Immature natural killer cell (primary cell): Measurements from ENCODE around the gene PFKL. TPM values are rescaled to one million over a fixed set of nuclear protein-coding genes. Genes with fewer than 3 reads are reported as not detected.
"Not testable (repeated sequence)": the region's sequence is repeated elsewhere in the genome, so short reads cannot be mapped to it uniquely, and the experiment has no call there.

Experiments
- DNase-seq, 3 donors: peaks; one replicate each; pipeline ENCODE4 v3.0.0; 2022; ENCODE audit warnings: mixed read lengths in 1 of 3
- H3K27ac Mint-ChIP-seq, 6 donors: one replicate each; pipeline ENCODE4 v1.8.0; 2020; ENCODE audit warnings: mixed read lengths in 6 of 6, mild to moderate bottlenecking in 5 of 6, inconsistent platforms in 4 of 6, moderate library complexity in 3 of 6
- H3K27me3 Mint-ChIP-seq, 3 donors: one replicate each; pipeline ENCODE4 v1.8.0; 2020 to 2021; ENCODE audit warnings: low read depth in 3 of 3, mild to moderate bottlenecking in 3 of 3, mixed read lengths in 3 of 3, moderate library complexity in 3 of 3, inconsistent platforms in 1 of 3
- H3K36me3 Mint-ChIP-seq, 3 donors: one replicate each; pipeline ENCODE4 v1.8.0; 2020; ENCODE audit warnings: mixed read lengths in 3 of 3, inconsistent platforms in 2 of 3, mild to moderate bottlenecking in 2 of 3
- H3K4me1 Mint-ChIP-seq, 2 donors: one replicate each; pipeline ENCODE4 v1.8.0; 2020; ENCODE audit warnings: inconsistent platforms in 2 of 2, mild to moderate bottlenecking in 2 of 2, mixed read lengths in 2 of 2, moderate library complexity in 1 of 2
- H3K4me3 Mint-ChIP-seq, 5 donors: one replicate each; pipeline ENCODE4 v1.8.0; 2020; ENCODE audit warnings: mild to moderate bottlenecking in 5 of 5, mixed read lengths in 5 of 5, inconsistent platforms in 3 of 5, moderate library complexity in 3 of 5
- H3K9me3 Mint-ChIP-seq, 6 donors: one replicate each; pipeline ENCODE4 v1.8.0; 2020; ENCODE audit warnings: mild to moderate bottlenecking in 6 of 6, mixed read lengths in 6 of 6, inconsistent platforms in 4 of 6, moderate library complexity in 3 of 6
- polyA plus RNA-seq, 3 donors: library from polyadenylated mRNA; unstranded; fragments of 300-500 nt; fragmentation: Illumina TruSeq; gene quantifications; one replicate each; pipeline ENCODE4 v1.2.3, GENCODE V29; 2021

Gene PFKL
- polyA plus RNA-seq, 3 donors from 2014 or later = 57.9 to 88.8 (median 84.6) TPM

DNA sequence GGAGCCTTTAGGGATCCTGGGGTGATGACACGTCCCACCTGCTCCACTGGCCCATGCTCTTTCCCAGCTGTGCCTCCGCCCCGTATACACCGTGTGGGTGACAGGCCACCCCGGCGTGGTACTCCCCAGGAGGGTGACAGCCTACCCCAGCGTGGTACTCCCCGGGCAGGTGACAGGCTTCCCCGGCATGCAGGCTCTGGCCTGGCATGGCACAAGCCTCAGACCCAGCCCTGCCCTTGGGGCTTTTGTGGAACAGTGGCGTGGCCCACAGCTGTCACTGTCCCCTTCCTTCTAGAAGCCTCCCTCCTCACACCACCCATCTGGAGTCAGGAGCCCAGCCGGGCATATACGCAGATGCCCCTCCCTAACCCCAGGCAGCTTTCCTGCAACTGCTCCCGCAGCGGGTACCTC, 4.7 kb upstream of the PFKL start:
- H3K27me3 Mint-ChIP-seq = peaks cover 0 to 11% (median 6%) of the 10 kb centered on the region in 3 donors
- no peak overlapping the region for H3K4me3 Mint-ChIP-seq
- no peak overlapping the region for H3K27ac Mint-ChIP-seq
- DNase-seq = no peak
- H3K9me3 Mint-ChIP-seq = peaks cover 0 to 1% (median 0%) of the 10 kb centered on the region in 6 donors
- H3K36me3 Mint-ChIP-seq = no peaks in the 10 kb centered on the region
- peaks cover 17 to 20% of the 10 kb centered on the region in 2 donors for H3K4me1 Mint-ChIP-seq

DNA sequence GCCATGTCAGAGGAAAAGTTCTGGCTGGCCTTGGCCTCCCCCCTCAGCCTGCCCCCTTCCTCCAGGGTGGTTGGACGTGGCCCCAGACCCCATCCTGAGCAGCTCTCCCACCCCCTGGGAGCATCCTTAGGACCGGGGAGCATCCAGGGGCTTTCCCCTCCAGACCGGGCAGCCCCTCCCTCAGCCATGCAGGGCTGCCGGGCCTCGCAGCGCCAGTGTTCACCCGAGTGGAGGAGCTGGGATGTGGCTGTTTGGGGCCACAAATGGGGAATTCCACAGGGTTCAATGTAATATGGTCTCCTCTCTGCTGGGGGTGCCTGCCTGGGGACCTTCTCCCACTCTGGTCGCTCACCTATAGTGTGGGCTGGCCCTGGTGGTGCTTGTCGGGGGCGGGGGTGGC, 4.2 kb upstream of the PFKL start:
- peaks cover 0 to 9% (median 6%) of the 10 kb centered on the region in 3 donors for H3K27me3 Mint-ChIP-seq
- no peaks in the 10 kb centered on the region for H3K36me3 Mint-ChIP-seq
- no peak for DNase-seq
- no peak overlapping the region for H3K27ac Mint-ChIP-seq
- peaks cover 0 to under 1% (median 0%) of the 10 kb centered on the region in 6 donors for H3K9me3 Mint-ChIP-seq
- H3K4me3 Mint-ChIP-seq = no peak overlapping the region
- H3K4me1 Mint-ChIP-seq = peaks cover 17 to 20% of the 10 kb centered on the region in 2 donors

DNA sequence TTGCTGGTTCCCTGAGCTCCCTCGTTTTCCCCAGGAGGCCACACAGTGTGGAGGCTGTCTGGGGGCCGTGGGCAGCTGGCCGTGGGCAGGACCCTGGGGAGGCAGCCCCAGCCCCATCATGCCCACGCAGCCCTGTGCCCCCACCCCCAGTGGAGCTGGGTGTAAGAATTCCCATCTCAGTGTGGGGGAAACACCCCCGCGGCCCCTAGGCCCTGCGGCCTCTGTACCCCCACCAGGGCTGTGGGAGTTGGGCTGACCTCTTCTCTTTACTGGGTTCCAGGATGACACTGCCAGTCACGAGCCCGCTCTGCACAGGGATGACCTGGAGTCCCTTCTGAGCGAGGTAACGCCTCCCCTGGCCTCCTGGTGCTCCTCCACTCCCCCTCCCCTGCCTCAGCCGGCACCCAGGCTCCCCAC, 3.7 kb upstream of the PFKL start:
- Mint-ChIP-seq H3K4me3 (no peak overlapping the region), H3K27me3 (peaks cover 0 to 9% (median 6%) of the 10 kb centered on the region in 3 donors), H3K36me3 (no peaks in the 10 kb centered on the region), H3K4me1 (peaks cover 20% of the 10 kb centered on the region in 2 donors), H3K27ac (no peak overlapping the region), H3K9me3 (no peaks in the 10 kb centered on the region)
- no peak for DNase-seq

DNA sequence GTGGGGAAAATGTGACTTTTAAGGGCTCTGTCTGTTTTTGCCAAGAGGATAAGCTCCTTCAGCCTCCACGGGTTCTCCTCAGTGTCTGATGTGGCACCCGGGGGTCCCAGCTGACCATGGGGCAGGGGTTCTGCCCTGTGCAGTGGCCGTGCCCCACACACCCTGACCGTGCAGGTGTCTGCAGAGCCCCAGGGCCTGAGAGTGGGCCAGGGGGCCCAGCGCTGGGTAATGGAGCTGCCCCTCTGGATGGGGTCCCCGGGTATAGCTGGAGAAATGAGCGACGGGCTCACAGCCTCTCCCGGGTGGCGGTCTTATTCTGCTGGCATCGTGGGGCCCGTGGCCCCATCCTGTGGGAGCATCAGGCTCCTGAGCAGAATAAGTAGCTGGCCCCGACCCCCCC, 2.9 kb upstream of the PFKL start:
- H3K27me3 Mint-ChIP-seq = peaks cover 0 to 9% (median 6%) of the 10 kb centered on the region in 3 donors
- H3K9me3 Mint-ChIP-seq = no peaks in the 10 kb centered on the region
- peaks cover 20 to 25% of the 10 kb centered on the region in 2 donors for H3K4me1 Mint-ChIP-seq
- DNase-seq = no peak
- H3K36me3 Mint-ChIP-seq = no peaks in the 10 kb centered on the region
- H3K27ac Mint-ChIP-seq = no peak overlapping the region
- no peak overlapping the region for H3K4me3 Mint-ChIP-seq

DNA sequence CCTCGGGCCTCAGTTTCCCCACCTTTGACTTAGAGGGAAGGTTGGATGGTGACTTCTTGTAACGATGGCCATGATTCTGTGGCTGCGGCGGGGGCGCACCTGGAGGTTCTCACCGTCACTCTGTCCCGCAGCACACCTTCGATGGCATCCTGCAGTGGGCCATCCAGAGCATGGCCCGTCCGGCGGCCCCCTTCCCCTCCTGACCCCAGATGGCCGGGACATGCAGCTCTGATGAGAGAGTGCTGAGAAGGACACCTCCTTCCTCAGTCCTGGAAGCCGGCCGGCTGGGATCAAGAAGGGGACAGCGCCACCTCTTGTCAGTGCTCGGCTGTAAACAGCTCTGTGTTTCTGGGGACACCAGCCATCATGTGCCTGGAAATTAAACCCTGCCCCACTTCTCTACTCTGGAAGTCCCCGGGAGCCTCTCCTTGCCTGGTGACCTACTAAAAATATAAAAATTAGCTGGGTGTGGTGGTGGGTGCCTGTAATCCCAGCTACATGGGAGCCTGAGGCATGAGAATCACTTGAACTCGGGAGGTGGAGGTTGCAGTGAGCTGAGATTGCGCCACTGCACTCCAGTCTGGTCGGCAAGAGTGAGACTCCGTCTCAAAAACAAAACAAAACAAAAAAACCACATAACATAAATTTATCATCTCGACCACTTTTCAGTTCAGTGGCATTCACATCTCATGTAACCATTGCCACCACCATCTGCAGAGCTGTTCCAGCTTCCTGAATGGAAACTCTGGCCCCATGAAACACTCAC, 2.1 kb upstream of the PFKL start:
- Mint-ChIP-seq H3K27me3 (peaks cover 0 to 9% (median 6%) of the 10 kb centered on the region in 3 donors), H3K36me3 (no peaks in the 10 kb centered on the region), H3K9me3 (no peaks in the 10 kb centered on the region), H3K4me1 (peaks cover 28 to 32% of the 10 kb centered on the region in 2 donors), H3K27ac (peak overlapping the region in 5 of 6 donors; percentile 15 to 76 (median 70)), H3K4me3 (peak overlapping the region; percentile 10 to 70 (median 40))
- DNase-seq = peak; percentile 58 to 62 (median 59)

DNA sequence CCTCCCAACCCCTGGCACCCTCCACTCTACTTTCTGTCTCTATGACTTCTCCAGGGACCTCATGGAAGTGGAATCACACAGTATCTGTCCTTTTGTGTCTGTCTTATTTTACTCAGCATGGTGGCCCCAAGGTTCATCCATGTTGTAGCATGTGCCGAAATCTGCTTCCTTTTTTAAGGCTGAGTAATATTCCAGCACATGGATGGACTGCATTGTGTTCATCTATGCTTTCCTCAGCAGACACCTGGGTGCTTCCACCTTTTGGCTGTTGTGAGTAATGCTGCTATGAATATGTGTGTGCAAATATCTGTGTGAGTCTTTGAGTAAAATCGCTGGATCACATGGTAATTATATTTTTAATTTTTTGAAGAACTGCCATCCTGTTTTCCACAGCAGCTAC, 1.6 kb upstream of the PFKL start:
- H3K9me3 Mint-ChIP-seq = no peaks in the 10 kb centered on the region
- DNase-seq = no peak
- peak overlapping the region; percentile 33 to 70 (median 57) for H3K4me3 Mint-ChIP-seq
- H3K4me1 Mint-ChIP-seq = peaks cover 29 to 33% of the 10 kb centered on the region in 2 donors
- H3K27ac Mint-ChIP-seq = peak overlapping the region in 5 of 6 donors; percentile 15 to 76 (median 70)
- H3K36me3 Mint-ChIP-seq = no peaks in the 10 kb centered on the region
- peaks cover 0 to 9% (median 6%) of the 10 kb centered on the region in 3 donors for H3K27me3 Mint-ChIP-seq

DNA sequence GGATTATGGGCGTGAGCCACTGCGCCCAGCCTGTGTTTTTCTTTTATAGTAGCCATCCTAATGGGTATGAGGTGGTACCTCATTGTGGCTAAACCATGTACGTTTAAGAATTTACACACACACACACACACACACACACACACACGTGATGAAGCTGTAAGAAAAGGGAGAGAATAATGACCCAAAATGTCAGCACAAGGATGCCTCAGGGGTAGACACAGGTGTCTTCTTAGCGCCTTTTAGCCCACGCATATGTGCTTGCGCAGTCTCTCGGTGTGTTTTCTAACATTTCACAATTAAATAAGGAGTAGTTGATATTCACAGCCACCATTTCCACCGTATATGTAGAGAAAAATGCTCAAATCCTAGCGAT, 782 bp upstream of the PFKL start:
- peak in 1 of 3 donors; percentile 19 for DNase-seq
- Mint-ChIP-seq H3K9me3 (no peaks in the 10 kb centered on the region), H3K27ac (peak overlapping the region; percentile 74 to 90 (median 82)), H3K4me3 (peak overlapping the region; percentile 84 to 87 (median 86)), H3K4me1 (peaks cover 33 to 38% of the 10 kb centered on the region in 2 donors), H3K27me3 (peaks cover 0 to 9% (median 6%) of the 10 kb centered on the region in 3 donors), H3K36me3 (no peaks in the 10 kb centered on the region)

DNA sequence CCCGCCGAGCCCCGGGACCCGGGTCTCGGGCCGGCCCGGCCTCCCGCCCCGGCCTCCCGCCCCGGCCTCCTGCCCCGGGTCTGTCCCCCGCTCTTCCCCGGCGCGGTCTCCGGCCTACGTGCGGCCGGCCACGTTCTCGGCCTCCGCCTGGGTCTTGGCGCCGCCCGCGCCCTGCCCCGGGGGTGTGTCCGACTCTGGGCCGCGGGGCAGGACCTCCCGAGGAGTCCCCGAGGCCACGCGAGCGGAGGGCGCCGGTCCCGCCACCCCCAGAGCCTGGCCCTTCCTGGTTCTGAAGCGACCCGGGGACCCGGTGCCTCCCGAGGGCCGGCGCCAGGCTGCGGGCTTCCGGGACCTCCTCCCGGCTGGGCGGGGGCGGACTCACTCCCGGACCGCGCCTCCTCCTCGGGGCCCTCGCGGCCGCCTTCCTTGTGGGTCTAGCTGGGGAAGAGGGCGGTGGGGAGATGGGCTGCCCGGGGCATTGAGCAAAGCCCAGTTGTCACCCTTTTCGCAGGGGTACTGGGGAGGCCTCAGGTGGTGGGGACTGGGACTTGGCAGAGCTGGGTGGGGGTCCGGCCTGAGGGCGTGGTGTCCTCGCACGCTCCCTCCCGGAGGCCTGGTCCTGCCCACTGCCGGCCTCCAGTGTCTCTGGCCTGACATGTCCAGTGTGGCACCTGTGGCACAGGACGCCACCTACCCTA, 558 bp downstream of the PFKL start:
- Mint-ChIP-seq H3K9me3 (no peaks in the 10 kb centered on the region), H3K4me1 (peaks cover 39 to 43% of the 10 kb centered on the region in 2 donors), H3K27ac (peak overlapping the region in 2 of 6 donors; percentile 30 to 62), H3K36me3 (no peaks in the 10 kb centered on the region), H3K27me3 (peaks cover 0 to 11% (median 6%) of the 10 kb centered on the region in 3 donors), H3K4me3 (peak overlapping the region; percentile 61 to 75 (median 70))
- DNase-seq = peak; percentile 56 to 61 (median 58)

DNA sequence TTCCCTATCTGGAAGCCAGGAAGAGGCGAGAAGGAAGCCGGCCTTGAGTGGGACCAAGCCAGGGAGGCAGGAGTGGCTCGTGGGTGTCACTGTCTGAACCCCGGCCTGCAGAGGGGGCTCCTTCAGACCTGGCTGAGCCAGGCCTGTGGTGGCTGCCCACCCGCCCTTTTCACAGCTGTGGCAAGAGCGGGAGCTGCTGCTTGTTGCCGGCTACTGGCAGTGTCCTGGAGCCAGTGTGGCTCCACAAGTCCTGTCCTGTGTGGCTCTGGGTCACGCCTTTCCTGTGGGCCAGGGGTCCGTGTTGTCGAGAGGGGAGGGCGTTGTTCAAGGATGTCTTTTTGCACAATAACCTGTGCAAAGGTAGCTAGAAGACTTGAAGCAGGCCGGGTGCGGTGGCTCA, 1.3 kb downstream of the PFKL start:
- H3K27ac Mint-ChIP-seq = peak overlapping the region in 2 of 6 donors; percentile 16 to 31
- peak overlapping the region; percentile 61 to 75 (median 70) for H3K4me3 Mint-ChIP-seq
- DNase-seq = no peak
- peaks cover 39 to 43% of the 10 kb centered on the region in 2 donors for H3K4me1 Mint-ChIP-seq
- H3K36me3 Mint-ChIP-seq = no peaks in the 10 kb centered on the region
- H3K27me3 Mint-ChIP-seq = peaks cover 0 to 11% (median 6%) of the 10 kb centered on the region in 3 donors
- no peaks in the 10 kb centered on the region for H3K9me3 Mint-ChIP-seq

DNA sequence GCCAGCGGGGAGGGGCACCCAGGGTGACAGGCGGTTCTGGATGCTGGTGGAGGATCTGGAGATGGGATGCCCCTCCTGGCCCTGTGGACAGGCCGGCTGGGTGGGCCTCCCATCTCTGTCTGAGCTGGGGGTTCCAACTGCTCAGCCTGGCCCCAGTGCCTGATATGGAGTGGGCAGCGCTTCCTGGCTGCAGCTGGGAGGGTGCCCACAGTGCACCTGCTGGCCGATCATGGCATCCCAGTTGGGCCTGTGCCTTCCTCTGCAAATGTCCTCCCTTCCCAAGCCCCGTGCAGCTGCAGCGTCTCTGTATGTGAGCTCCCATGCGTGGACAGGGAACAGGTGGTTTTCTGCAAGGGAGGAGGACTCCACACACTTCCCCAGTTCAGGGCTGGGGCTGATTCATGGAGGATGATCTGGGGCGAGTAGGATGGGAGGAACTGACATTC, 2.1 kb downstream of the PFKL start:
- H3K4me3 Mint-ChIP-seq = peak overlapping the region; percentile 16 to 51 (median 29)
- H3K4me1 Mint-ChIP-seq = peaks cover 39 to 44% of the 10 kb centered on the region in 2 donors
- peak overlapping the region in 3 of 6 donors; percentile 7 to 36 (median 24) for H3K27ac Mint-ChIP-seq
- no peaks in the 10 kb centered on the region for H3K9me3 Mint-ChIP-seq
- H3K27me3 Mint-ChIP-seq = peaks cover 0 to 11% (median 6%) of the 10 kb centered on the region in 3 donors
- no peaks in the 10 kb centered on the region for H3K36me3 Mint-ChIP-seq
- DNase-seq = no peak

DNA sequence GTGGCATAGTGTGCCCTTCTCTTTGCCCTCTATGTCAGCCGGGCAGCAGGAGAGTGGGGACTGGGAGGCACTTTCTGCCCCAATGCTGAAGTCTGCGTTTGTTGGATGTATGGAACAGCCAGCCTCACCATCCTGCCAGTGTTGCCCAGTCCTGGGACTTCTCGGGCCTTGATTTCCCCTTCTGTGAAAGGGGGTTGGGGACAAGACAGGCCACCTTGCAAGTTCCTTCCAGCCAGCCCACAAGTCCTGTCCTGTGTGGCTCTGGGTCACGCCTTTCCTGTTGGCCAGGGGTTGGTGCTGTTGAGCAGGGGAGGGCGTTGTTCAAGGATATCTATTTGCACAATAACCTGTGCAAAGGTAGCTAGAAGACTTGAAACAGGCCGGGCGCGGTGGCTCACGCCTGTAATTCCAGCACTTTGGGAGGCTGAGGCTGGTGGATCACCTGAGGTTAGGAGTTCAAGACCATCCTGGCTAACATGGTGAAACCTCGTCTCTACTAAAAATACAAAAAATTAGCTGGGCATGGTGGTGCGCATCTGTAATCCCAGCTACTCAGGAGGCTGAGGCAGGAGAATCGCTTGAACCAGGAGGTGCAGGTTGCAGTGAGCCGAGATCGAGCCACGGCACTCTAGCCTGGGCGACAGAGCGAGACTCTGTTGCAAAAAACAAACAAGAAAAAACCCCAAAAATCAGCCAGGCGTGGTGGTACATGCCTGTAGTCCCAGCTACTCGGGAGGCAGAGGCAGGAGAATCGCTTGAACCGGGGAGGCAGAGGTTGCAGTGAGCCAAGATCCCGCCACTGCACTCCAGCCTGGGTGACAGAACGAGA, 2.9 kb downstream of the PFKL start:
- H3K4me1 Mint-ChIP-seq = peaks cover 36 to 42% of the 10 kb centered on the region in 2 donors

DNA sequence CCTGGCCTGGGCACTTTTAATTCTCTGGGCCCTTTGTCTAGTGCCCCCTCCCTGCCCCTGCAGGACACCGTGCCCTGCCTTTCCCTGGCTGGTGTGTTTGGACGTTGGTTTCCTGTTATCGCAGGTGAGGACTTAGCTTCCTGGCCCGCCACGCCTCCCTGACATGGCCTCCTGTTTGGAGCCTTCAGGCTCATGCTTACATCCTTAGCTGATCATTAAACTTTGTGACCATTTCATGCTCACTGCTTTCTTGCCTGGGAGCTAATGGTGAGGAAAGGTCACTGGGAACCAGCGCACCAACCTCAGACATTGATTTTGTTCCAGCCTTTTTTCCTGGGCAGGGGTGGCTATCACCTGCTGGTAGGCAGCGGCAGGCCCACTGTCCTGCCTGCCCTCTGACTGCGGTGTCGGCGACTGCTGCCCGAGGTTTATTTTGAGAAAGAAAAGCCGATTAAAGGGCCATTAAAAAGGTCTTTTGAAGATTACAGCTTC, 3.7 kb downstream of the PFKL start:
- Mint-ChIP-seq H3K9me3 (no peaks in the 10 kb centered on the region), H3K36me3 (no peaks in the 10 kb centered on the region), H3K27ac (peak overlapping the region in 2 of 6 donors; percentile 11 to 60), H3K27me3 (peaks cover 0 to 5% (median 4%) of the 10 kb centered on the region in 3 donors), H3K4me1 (peaks cover 28 to 36% of the 10 kb centered on the region in 2 donors), H3K4me3 (peak overlapping the region in 4 of 5 donors; percentile 34 to 60 (median 46))
- no peak for DNase-seq

More for the DNA sequence above, 2.9 kb downstream of the PFKL start:
- not testable (repeated sequence) for H3K9me3 Mint-ChIP-seq, DNase-seq, H3K36me3 Mint-ChIP-seq
- peak overlapping the region in 2 of 5 donors; percentile 29 to 51 for H3K4me3 Mint-ChIP-seq
- peaks cover 0 to 10% (median 6%) of the 10 kb centered on the region in 3 donors for H3K27me3 Mint-ChIP-seq
- peak overlapping the region in 1 of 6 donors; percentile 39 for H3K27ac Mint-ChIP-seq

DNA sequence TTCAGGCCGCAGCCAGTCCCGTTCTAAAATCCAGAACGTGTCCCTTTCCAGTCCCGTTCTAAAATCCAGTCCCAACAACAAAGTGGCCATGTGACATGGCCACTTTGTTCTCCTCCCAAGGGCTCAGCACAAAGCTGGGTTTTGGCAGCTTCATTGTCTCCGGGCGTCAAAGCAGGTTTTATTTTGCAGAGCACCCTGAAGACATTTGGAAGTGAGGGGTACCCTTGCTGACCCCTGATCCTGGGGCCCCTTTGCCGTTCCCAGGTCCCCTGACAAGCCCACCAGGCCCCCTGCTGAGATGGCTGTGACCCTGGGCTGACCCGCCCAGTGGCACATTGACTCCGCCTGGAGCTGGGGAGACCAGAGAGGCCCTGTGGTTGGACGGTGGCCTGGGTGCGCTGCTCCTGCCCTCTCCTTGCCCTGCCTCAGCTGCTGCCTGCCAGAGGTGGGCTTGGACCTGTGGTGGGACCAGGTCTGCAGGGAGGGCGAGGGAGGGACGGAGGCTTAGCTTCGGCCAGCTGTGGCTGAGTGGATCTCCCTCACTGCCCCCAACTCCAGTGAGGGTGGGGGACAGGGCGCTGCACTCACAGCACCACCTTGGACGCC, 4.3 kb downstream of the PFKL start:
- no peaks in the 10 kb centered on the region for H3K9me3 Mint-ChIP-seq
- H3K4me1 Mint-ChIP-seq = peaks cover 23 to 34% of the 10 kb centered on the region in 2 donors
- no peaks in the 10 kb centered on the region for H3K36me3 Mint-ChIP-seq
- H3K27me3 Mint-ChIP-seq = peaks cover 0 to 4% (median 4%) of the 10 kb centered on the region in 3 donors
- DNase-seq = no peak
- no peak overlapping the region for H3K4me3 Mint-ChIP-seq
- H3K27ac Mint-ChIP-seq = no peak overlapping the region
